BLaER1 treated with 17β-estradiol and CSF1 and Interleukin-3, amounts not matched to agents 10 nM and 100 nM (cell line): ENCODE measurements around the gene HYI.

ENCODE experiments used
- H3K27ac ChIP-seq, 11 experiments: shearing (Covaris generic); formaldehyde crosslinking; 2 replicates each; pipeline ENCODE4 v1.8.1; 2022
- H3K27me3 ChIP-seq, 11 experiments: shearing (Covaris generic); formaldehyde crosslinking; 2 replicates each; pipeline ENCODE4 v1.8.1; 2022
- H3K36me3 ChIP-seq, 11 experiments: shearing (Covaris generic); formaldehyde crosslinking; 2 replicates each; pipeline ENCODE4 v1.8.1; 2022
- H3K4me1 ChIP-seq, 10 experiments: shearing (Covaris generic); formaldehyde crosslinking; 2 replicates each; pipeline ENCODE4 v1.8.1; 2022
- H3K4me2 ChIP-seq, 11 experiments: shearing (Covaris generic); formaldehyde crosslinking; 2 replicates each; pipeline ENCODE4 v1.8.1; 2022
- H3K4me3 ChIP-seq, 10 experiments: shearing (Covaris generic); formaldehyde crosslinking; 2 replicates each; pipeline ENCODE4 v1.8.1; 2022
- H3K9ac ChIP-seq, 11 experiments: shearing (Covaris generic); formaldehyde crosslinking; 2 replicates each; pipeline ENCODE4 v1.8.1; 2022
- H3K9me3 ChIP-seq, 11 experiments: shearing (Covaris generic); formaldehyde crosslinking; replicated peaks in 1 of 11; 2 replicates each; pipeline ENCODE4 v1.8.1; 2022
- H4K20me1 ChIP-seq, 11 experiments: shearing (Covaris generic); formaldehyde crosslinking; 2 replicates each; pipeline ENCODE4 v1.8.1; 2022
- Cebpa-rat ChIP-seq, 11 experiments: shearing (Covaris generic); IDR thresholded peaks; 2 replicates each; pipeline ENCODE4 v1.8.1; 2022

HYI gene

DNA sequence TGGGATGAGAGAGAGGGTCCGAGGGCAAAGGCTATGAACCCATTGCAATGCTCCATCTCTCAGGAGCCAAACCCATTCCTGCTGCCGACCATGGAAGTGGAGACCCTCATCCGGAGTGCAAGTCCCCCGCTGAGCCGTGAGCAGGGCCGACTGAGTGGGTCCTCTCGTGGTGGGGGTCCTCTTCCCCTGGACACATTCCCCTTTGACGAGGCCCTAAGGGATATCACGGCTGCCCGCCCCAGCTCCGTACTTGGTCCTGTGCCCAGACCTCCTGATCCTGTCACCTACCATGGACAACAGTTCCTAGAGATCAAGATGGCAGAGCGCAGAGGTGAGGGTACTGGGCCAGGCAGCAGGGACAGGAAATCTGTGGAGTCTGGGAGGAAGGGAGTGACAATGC is 11.0 kb downstream of the HYI start:
- no peak for TF ChIP-seq Cebpa-rat (IDR thresholded peaks at IDR 0.05)
- Histone ChIP-seq H3K4me3 (no peak overlapping the region), H3K4me2 (no peak overlapping the region), H3K36me3 (peaks cover 88 to 100% (median 96%) of the 10 kb centered on the region in 11 experiments), H3K9me3 (no peaks in the 10 kb centered on the region), H3K4me1 (no peaks in the 10 kb centered on the region), H3K27me3 (no peaks in the 10 kb centered on the region), H3K27ac (no peak overlapping the region), H4K20me1 (peaks cover 0 to 54% (median 0%) of the 10 kb centered on the region in 11 experiments; a peak in 5 of 22 replicates), H3K9ac (no peak overlapping the region; a peak in 1 of 22 replicates)

DNA sequence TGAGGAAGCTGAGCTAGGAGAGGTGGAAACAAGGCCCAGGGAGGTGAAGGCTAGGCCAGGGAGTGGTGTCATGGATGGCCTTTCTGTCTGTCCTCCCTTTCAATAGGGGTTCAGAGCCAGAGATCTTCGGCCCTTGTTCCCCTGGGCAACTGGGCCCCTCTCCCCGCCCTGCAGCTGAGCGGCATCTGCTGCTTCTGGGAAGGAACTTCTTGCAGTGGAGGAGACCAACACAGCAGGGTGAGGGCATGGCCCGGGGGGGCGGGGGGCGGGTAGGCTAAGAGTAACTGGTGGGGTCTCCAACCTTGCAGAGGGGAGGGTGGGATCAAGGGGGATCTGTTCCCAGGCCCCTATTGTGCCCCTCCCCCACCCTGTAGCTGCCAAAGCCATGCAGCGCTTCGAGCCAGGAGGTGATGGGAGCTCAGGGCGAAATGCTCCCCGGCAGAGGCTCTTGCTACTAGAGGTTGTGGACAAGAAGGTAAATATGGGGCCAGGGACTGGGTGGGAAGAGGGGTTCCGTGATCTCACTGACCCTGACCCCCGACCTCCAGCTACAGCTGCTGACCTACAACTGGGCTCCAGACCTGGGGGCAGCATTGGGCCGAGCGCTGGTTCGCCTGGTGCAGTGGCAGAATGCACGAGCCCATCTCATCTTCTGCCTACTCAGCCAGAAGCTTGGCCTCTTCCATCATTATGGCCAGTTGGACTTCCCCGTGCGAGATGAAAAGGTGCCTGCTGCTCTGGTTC is 11.7 kb downstream of the HYI start:
- H3K27me3 ChIP-seq = no peaks in the 10 kb centered on the region

DNA sequence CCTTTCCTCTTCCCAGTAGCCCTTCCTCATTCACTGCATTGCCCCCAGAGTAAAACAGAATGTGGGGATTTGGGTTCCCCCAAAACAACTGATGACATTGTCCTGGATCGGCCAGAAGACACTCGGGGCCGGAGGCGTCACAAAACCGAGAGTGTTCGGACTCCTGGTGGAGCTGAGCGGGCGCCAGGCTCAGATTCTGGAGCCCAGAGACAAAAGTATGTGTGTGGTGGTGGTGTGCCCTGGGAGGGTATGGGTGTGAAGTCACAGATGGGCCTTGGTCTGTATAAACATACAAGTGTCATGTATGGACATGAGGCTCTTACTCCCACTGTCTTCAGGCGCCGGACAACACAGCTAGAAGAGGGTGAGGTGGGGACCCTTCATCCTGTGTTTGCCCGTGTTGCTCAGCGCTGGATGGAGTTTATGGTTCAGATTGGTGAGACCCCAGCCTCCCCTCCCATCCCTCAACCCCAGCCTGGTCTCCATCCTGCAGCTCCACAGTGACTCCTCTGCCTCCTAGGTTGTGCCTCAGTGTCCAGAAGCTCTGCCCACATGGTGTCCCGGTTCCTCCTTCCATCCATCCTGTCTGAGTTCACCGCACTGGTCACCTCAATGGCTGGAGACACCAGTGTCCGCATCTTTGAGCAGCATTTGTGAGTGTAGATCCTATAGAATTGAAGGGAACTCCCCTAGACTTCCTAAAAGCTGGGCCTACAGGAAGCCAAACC is 12.4 kb downstream of the HYI start:
- H3K27ac ChIP-seq = no peak overlapping the region
- no peak overlapping the region for H3K4me3 ChIP-seq
- H4K20me1 ChIP-seq = peaks cover 0 to 50% (median 0%) of the 10 kb centered on the region in 11 experiments; a peak in 5 of 22 replicates
- H3K4me2 ChIP-seq = no peak overlapping the region
- no peak overlapping the region for H3K9ac ChIP-seq
- H3K9me3 ChIP-seq = no peaks in the 10 kb centered on the region
- no peak for TF ChIP-seq Cebpa-rat (IDR thresholded peaks at IDR 0.05)
- no peaks in the 10 kb centered on the region for H3K27me3 ChIP-seq
- H3K4me1 ChIP-seq = no peaks in the 10 kb centered on the region
- H3K36me3 ChIP-seq = peaks cover 88 to 100% (median 96%) of the 10 kb centered on the region in 11 experiments

More for the DNA sequence above, 11.7 kb downstream of the HYI start:
- Histone ChIP-seq H3K4me3 (no peak overlapping the region), H3K9ac (no peak overlapping the region), H3K9me3 (no peaks in the 10 kb centered on the region), H4K20me1 (peaks cover 0 to 54% (median 0%) of the 10 kb centered on the region in 11 experiments; a peak in 5 of 22 replicates), H3K27ac (no peak overlapping the region), H3K4me1 (no peaks in the 10 kb centered on the region), H3K4me2 (no peak overlapping the region), H3K36me3 (peaks cover 88 to 100% (median 96%) of the 10 kb centered on the region in 11 experiments)
- TF ChIP-seq Cebpa-rat (IDR thresholded peaks at IDR 0.05) = no peak

DNA sequence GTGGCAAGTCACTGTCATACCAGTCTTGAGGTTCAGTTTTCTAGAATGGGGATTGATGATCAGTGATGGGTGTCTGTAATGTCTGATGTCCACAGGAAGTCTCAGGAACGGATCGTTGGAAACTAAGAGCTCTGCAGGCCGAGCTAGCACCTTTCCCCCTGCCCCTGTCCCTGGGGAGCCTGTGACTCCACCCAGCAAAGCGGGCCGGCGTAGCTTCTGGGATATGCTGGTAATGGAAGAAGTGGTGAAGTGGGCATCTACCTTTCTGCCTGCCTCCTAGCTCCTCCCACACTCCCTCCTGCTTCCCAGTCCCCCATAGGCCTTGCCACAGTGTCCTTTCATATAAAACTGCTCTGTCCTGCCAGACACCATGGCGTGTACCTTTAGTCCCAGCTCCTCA is 13.4 kb downstream of the HYI start:
- Histone ChIP-seq H3K4me1 (no peaks in the 10 kb centered on the region), H3K4me3 (no peak overlapping the region), H3K27ac (no peak overlapping the region), H3K9me3 (no peaks in the 10 kb centered on the region), H4K20me1 (peaks cover 0 to 40% (median 0%) of the 10 kb centered on the region in 11 experiments; a peak in 5 of 22 replicates), H3K4me2 (no peak overlapping the region), H3K36me3 (peaks cover 87 to 100% (median 96%) of the 10 kb centered on the region in 11 experiments), H3K27me3 (no peaks in the 10 kb centered on the region), H3K9ac (no peak overlapping the region)
- no peak for TF ChIP-seq Cebpa-rat (IDR thresholded peaks at IDR 0.05)

DNA sequence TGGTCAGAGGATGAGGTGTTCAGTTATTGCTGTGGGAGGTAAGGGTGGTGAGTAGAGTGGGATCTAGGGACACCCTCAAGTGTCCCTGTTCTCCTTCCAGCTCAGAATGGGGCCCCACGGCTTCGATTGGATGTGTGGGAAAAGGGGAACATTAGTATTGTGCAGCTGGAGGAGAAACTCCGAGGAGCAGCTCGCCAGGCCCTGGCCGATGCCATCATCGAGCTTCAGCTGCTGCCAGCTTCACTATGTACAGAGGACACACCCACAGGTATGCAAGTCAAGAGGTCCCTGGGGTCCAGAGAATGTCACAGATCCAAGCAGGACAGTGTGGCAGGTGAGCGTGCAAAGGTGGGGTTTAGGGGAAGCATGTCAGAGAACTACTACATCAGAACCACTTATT is 13.9 kb downstream of the HYI start:
- Histone ChIP-seq H3K27me3 (no peaks in the 10 kb centered on the region), H3K4me2 (no peak overlapping the region), H3K9me3 (no peaks in the 10 kb centered on the region)

DNA sequence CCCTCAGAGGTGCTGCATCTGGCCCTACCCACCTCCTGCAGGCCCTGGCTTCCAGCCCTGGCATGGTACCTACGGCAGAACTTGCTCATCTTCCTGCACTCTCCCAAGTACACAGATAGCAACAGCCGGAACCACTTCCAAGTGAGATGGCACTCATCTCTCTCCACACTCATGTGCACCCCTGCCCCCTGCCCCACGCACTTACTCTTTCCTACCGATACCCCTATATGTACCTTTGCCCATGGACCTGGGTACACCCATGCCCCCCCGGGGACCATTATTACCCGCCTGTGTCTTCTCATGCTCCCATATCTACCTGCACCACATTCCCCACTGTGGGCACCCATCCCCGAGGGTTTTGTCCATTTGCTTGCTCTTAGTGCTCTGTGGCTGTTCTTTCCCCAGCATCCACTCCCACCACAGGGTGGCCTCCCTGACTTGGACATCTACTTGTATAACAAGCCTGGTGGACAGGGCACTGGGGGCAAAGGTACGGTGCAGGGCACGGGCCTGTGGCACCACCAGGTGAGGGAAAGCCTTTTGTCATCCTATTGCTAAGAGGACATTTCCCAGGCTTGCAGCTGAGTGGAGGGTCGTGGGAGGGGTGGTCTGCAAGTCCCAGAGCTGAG is 14.7 kb downstream of the HYI start:
- no peak for TF ChIP-seq Cebpa-rat (IDR thresholded peaks at IDR 0.05)
- Histone ChIP-seq H3K4me2 (no peak overlapping the region), H4K20me1 (peaks cover 0 to 27% (median 0%) of the 10 kb centered on the region in 11 experiments; a peak in 4 of 22 replicates), H3K36me3 (peaks cover 87 to 100% (median 96%) of the 10 kb centered on the region in 11 experiments), H3K9me3 (no peaks in the 10 kb centered on the region), H3K27me3 (no peaks in the 10 kb centered on the region), H3K9ac (no peak overlapping the region), H3K4me3 (no peak overlapping the region), H3K27ac (no peak overlapping the region), H3K4me1 (no peaks in the 10 kb centered on the region)

More for the DNA sequence above, 13.9 kb downstream of the HYI start:
- Histone ChIP-seq H3K36me3 (peaks cover 87 to 100% (median 96%) of the 10 kb centered on the region in 11 experiments), H3K9ac (no peak overlapping the region), H3K4me3 (no peak overlapping the region), H4K20me1 (peaks cover 0 to 34% (median 0%) of the 10 kb centered on the region in 11 experiments; a peak in 5 of 22 replicates), H3K27ac (no peak overlapping the region), H3K4me1 (no peaks in the 10 kb centered on the region)
- TF ChIP-seq Cebpa-rat (IDR thresholded peaks at IDR 0.05) = no peak

DNA sequence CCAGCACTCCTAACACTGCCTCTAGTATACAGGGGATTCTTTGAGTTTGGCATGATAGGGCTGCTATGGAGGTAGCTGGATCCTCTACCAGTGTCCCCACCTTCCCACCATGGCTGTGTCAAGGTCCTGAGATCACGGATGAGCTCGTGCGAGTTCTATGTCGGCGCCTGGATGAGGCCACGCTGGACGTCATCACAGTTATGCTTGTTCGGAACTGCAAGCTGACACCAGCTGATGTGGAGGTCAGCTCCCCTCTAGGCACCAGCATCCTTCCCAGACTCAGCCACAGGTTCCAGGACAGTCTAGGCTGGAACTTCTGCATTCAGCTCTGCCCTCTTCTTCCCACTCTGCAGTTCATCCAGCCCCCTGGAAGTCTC is 15.2 kb downstream of the HYI start:
- no peak for TF ChIP-seq Cebpa-rat (IDR thresholded peaks at IDR 0.05)
- H4K20me1 ChIP-seq = peaks cover 0 to 22% (median 0%) of the 10 kb centered on the region in 11 experiments; a peak in 4 of 22 replicates
- H3K36me3 ChIP-seq = peaks cover 87 to 100% (median 96%) of the 10 kb centered on the region in 11 experiments
- no peak overlapping the region for H3K4me2 ChIP-seq
- no peaks in the 10 kb centered on the region for H3K27me3 ChIP-seq
- H3K27ac ChIP-seq = no peak overlapping the region
- no peaks in the 10 kb centered on the region for H3K4me1 ChIP-seq
- no peaks in the 10 kb centered on the region for H3K9me3 ChIP-seq
- no peak overlapping the region for H3K4me3 ChIP-seq
- no peak overlapping the region for H3K9ac ChIP-seq

DNA sequence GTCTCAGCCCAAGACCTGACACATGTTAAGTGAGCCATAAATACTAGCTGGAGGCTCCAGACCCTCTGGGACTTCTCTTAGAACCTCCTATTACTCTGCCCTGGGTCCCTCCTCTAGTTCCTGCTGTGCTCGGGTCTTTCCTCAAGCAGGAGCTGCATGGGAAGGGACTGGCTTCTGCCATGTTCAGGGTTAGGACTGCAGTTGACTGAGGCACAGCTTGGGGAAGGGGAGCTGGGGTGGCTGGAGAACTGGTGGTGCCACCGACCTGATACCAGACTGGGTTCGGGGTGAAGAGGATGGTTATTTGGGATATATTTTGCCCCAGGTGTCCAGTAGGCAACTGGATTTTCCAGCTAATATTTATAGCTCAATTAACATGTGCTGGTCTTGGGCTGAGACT is 15.7 kb downstream of the HYI start:
- TF ChIP-seq Cebpa-rat (IDR thresholded peaks at IDR 0.05) = no peak
- Histone ChIP-seq H3K9me3 (no peaks in the 10 kb centered on the region), H3K27ac (no peak overlapping the region), H3K36me3 (peaks cover 87 to 100% (median 96%) of the 10 kb centered on the region in 11 experiments), H3K4me1 (no peaks in the 10 kb centered on the region), H3K9ac (no peak overlapping the region), H3K27me3 (no peaks in the 10 kb centered on the region), H3K4me2 (no peak overlapping the region), H3K4me3 (no peak overlapping the region), H4K20me1 (peaks cover 0 to 16% (median 0%) of the 10 kb centered on the region in 11 experiments; a peak in 4 of 22 replicates)
